DMS53 treated with DMSO at 0.1 percent for 48 hours (cell line): Measurements from ENCODE around the gene PROB1.
"Not testable (repeated sequence)": the region's sequence is repeated elsewhere in the genome, so short reads cannot be mapped to it uniquely, and the experiment has no call there.

Experiments used
- DNase-seq: peaks from one replicate; lab custom pipeline; 2025; ENCODE audit not compliant: unreplicated experiment; lab: John Stamatoyannopoulos, UW

The PROB1 gene

GRCh38 chr5:139392678-139393496, 2.0 kb downstream of the PROB1 start:
- peak; percentile 62 for DNase-seq

- no peak for DNase-seq
Observed at GRCh38 chr5:139392324-139392677, 2.6 kb downstream of the PROB1 start.

GRCh38 chr5:139391570-139392323, 3.2 kb downstream of the PROB1 start:
- DNase-seq, result no peak

GRCh38 chr5:139390639-139391569, 4.0 kb downstream of the PROB1 start:
- DNase-seq, result no peak

GRCh38 chr5:139389701-139390638, 4.9 kb downstream of the PROB1 start, which contains the start of gene MZB1:
Gene MZB1, minus strand, starts transcription at chr5:139389913. Its CDS starts 57 bp downstream, at chr5:139389856.
- no peak for DNase-seq

- no peak for DNase-seq
Observed at GRCh38 chr5:139388198-139388821, 6.6 kb downstream of the PROB1 start.

- no peak for DNase-seq
Observed at GRCh38 chr5:139387611-139388197, 7.2 kb downstream of the PROB1 start.

- DNase-seq, result not testable (repeated sequence)
Observed at GRCh38 chr5:139386956-139387355, 7.9 kb downstream of the PROB1 start.

GRCh38 chr5:139386050-139386438, 8.9 kb downstream of the PROB1 start:
- no peak for DNase-seq

GRCh38 chr5:139385061-139386049, 9.5 kb downstream of the PROB1 start:
- DNase-seq, result peak; percentile 21

GRCh38 chr5:139384591-139385051, 10.3 kb downstream of the PROB1 start:
- no peak for DNase-seq

- no peak for DNase-seq
Observed at GRCh38 chr5:139383993-139384590, 10.8 kb downstream of the PROB1 start.

GRCh38 chr5:139383275-139383992, 11.5 kb downstream of the PROB1 start, which contains the start of gene SLC23A1:
Gene SLC23A1, minus strand, starts transcription at chr5:139383297. Its CDS starts 44 bp downstream, at chr5:139383253.
- DNase-seq, result no peak

- DNase-seq, result no peak
Observed at GRCh38 chr5:139382807-139383206, 12.1 kb downstream of the PROB1 start.

- DNase-seq, result no peak
Observed at GRCh38 chr5:139381837-139382761, 12.8 kb downstream of the PROB1 start.
